Placental pericyte (primary cell): ENCODE measurements around the gene SEC62. TPM values are rescaled to one million over a fixed set of nuclear protein-coding genes. Genes with fewer than 3 reads are reported as not detected.

Experiments used
- total RNA-seq: library from RNA; depleted of rRNA; stranded (reverse); fragments of >200 nt; gene quantifications from 2 replicates; pipeline ENCODE4 v1.2.3, GENCODE V29; 2012

SEC62 gene
- 37.2 and 51.4 TPM in 2 replicates for total RNA-seq

GRCh38 chr3:169966428-169966950 lies at the start of gene SEC62:
TSS of gene SEC62 (plus strand) at chr3:169966807. CDS start at chr3:169966823, 16 bp downstream.

GRCh38 chr3:170037463-170038433 lies 71.1 kb downstream of the SEC62 start, which contains the start of gene GPR160:
TSS of gene GPR160 (plus strand) at chr3:170037995. CDS start at chr3:170083973, 45,978 bp downstream.

Other genes with a start within 250 kb of the SEC62 start
- gene TERC, start 201.7 kb upstream of the SEC62 start, total RNA-seq, result 327 and 718 TPM in 2 replicates
- gene ACTRT3, start 197.2 kb upstream of the SEC62 start, total RNA-seq, result 2.8 and 6.0 TPM in 2 replicates
- 15.1 and 18.0 TPM in 2 replicates for gene MYNN, start 193.4 kb upstream of the SEC62 start, total RNA-seq
- gene LRRIQ4, start 153.9 kb upstream of the SEC62 start, total RNA-seq, result 0.14 TPM in 1 of 2 replicates, not detected in the other
- 1.8 and 6.6 TPM in 2 replicates for gene LRRC34, start 153.9 kb upstream of the SEC62 start, total RNA-seq
- not detected in 2 replicates for gene LRRC31, start 96.9 kb upstream of the SEC62 start, total RNA-seq
- not detected in 2 replicates for gene SAMD7, start 55.2 kb upstream of the SEC62 start, total RNA-seq
- gene GPR160, start 71.2 kb downstream of the SEC62 start, total RNA-seq, result 0.14 and 0.44 TPM in 2 replicates
- gene PHC3, start 214.9 kb downstream of the SEC62 start, total RNA-seq, result 32.6 and 37.9 TPM in 2 replicates